22Rv1 (cell line): ENCODE measurements around the gene SYNDIG1.
"Not testable (repeated sequence)": the region's sequence is repeated elsewhere in the genome, so short reads cannot be mapped to it uniquely, and the experiment has no call there.

Experiments used
- H3K27ac ChIP-seq: fragments of 450-650 bp; 2 replicates; pipeline ENCODE4 v1.5.1; 2017
- ZFX ChIP-seq: fragments of 450-650 bp; IDR thresholded peaks from 2 replicates; pipeline ENCODE4 v1.6.1; 2017; ENCODE audit warnings: antibody characterized with exemption, borderline replicate concordance
- TF ChIP-seq, protein P1 (sequence below): fragments of 450-650 bp; IDR thresholded peaks from 2 replicates; pipeline ENCODE4 v1.5.1; 2017; ENCODE audit warnings: mild to moderate bottlenecking

Gene SYNDIG1

DNA sequence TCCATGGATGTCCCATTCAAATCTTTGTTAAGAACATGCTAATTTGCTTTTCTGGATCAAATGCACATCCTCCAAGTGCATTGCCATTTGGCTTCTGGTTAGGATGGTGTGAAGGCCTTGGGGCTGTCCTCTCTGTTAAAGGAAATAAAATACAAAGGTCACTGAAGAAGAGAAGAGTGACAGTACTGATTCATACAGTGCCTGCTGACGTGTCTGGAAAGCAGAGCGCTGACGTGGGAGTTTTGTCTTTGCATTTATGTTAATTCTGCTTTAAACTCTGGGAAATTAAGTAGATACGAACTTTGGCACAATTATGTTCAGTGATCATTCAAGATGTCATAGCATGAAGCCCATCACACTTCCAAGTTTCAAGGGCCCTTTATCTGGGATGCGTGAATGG, 33.2 kb downstream of the SYNDIG1 start:
- TF ChIP-seq, protein P1, sequence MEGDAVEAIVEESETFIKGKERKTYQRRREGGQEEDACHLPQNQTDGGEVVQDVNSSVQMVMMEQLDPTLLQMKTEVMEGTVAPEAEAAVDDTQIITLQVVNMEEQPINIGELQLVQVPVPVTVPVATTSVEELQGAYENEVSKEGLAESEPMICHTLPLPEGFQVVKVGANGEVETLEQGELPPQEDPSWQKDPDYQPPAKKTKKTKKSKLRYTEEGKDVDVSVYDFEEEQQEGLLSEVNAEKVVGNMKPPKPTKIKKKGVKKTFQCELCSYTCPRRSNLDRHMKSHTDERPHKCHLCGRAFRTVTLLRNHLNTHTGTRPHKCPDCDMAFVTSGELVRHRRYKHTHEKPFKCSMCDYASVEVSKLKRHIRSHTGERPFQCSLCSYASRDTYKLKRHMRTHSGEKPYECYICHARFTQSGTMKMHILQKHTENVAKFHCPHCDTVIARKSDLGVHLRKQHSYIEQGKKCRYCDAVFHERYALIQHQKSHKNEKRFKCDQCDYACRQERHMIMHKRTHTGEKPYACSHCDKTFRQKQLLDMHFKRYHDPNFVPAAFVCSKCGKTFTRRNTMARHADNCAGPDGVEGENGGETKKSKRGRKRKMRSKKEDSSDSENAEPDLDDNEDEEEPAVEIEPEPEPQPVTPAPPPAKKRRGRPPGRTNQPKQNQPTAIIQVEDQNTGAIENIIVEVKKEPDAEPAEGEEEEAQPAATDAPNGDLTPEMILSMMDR: no peak
- H3K27ac ChIP-seq: no peak overlapping the region

GRCh38 chr20:24503352-24503931, 34.0 kb downstream of the SYNDIG1 start:
- no peak overlapping the region for H3K27ac ChIP-seq
- no peak for TF ChIP-seq ZFX
- TF ChIP-seq, protein P1: no peak

DNA sequence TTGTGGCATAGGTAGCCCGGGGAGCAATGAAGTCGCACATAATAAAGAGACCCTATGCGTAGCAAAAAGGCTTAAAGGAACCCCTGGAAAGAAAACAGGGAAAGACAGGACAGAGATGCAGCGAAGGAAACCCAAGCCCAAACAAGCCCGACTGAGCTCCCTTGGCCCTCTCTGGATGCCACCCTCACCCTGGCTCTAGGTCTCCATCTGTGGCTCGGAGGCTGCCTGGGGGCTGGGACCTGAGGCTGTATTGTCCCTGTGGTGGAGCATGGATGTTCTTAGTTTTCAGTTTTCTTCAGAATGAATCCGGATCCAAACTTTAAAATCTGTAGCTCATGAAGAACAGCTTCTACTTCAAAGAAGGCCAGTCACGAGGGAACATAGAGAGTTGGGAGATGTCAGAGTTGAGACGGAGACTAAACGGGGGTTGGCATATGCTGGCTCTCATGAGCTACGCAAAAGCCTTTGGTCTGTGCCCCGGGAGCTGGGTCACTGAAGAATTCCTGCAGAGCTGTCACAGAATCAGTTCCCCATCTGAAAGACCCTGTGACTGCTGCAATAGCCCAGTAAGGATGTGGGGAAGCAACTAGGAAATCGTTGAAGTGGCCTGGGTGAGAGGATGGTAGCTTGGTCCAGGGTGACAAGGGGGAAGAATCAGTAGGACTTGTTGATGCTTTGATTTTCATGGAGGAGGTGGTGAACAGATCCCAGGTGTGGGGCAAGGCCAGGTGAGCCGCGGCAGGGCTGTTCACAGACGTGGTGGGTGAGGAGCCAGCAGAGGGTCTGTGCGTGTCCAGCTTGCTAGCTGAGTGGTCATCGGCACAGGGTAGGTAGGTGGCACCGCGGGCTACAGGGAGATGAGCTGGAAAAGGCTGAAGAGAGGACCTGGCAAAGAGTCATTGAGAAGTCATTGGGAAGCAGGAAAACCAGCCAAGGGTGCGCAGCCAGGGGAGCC, 35.2 kb downstream of the SYNDIG1 start:
- H3K27ac ChIP-seq: no peak overlapping the region
- TF ChIP-seq, protein P1: no peak
- TF ChIP-seq ZFX: no peak

GRCh38 chr20:24506146-24506545, 36.7 kb downstream of the SYNDIG1 start:
- TF ChIP-seq, protein P1: no peak
- no peak for TF ChIP-seq ZFX

GRCh38 chr20:24506696-24507095, 37.3 kb downstream of the SYNDIG1 start:
- no peak for TF ChIP-seq ZFX
- TF ChIP-seq, protein P1: no peak
- H3K27ac ChIP-seq: no peak overlapping the region

More at GRCh38 chr20:24506146-24506545, 36.7 kb downstream of the SYNDIG1 start:
- no peak overlapping the region for H3K27ac ChIP-seq

DNA sequence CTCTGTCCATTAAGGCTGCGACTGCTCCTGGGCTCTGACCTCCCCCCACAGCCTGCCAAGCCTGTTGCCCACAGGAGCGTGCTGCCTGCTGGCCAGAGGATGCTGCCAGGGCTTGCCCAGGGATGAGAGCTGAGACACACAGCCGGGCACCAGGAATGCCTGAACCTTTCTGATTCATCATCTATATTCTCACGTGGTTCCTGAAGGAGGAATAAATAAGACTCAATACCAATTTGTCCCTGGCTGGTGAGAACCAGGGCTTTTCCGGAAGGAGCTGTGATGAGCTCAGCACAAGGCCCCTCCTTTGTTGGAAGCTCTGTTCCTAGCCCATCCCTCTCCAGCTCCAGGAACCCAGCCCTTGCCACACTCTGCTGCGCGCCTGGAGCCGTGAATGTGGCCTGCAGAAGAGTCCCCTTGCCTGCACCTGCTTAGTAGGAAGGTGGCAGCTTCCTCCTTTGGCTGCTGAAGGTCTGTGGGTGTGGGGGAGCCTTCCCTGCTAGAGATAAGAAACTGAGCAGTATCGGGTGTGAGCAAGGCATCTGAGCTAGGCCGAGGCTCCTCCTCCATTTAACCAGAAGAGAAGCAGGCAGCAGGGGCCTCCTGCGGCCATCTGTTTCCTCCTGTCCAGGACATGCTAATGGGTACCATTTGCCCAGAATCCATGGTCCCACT, 37.9 kb downstream of the SYNDIG1 start:
- H3K27ac ChIP-seq: no peak overlapping the region
- TF ChIP-seq, protein P1: no peak
- TF ChIP-seq ZFX: no peak

DNA sequence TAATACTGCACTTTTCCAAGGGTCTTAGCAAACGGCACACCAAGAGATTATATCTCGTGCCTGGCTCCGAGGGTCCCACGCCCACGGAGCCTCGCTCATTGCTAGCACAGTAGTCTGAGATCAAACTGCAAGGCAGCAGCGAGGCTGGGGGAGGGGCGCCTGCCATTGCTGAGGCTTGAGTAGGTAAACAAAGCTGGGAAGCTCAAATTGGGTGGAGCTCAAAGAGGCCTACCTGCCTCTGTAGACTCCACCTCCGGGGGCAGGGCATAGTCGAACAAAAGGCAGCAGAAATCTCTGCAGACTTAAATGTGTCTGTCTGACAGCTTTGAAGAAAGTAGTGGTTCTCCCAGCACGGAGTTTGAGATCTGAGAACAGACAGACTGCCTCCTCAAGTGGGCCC, 43.0 kb downstream of the SYNDIG1 start:
- not testable (repeated sequence) for H3K27ac ChIP-seq
